GM21526 (cell line): Measurements from ENCODE around the gene PICK1.
"Not testable (repeated sequence)": the region's sequence is repeated elsewhere in the genome, so short reads cannot be mapped to it uniquely, and the experiment has no call there.

Source experiments
- ATAC-seq: cut with Tn5 transposase; IDR thresholded peaks from one replicate; pipeline ENCODE4 v1.9.1; 2021; ENCODE audit warnings: moderate library complexity; ENCODE audit not compliant: unreplicated experiment, low FRiP score

The PICK1 gene

GRCh38 chr22:38073150-38074130, 16.2 kb downstream of the PICK1 start:
- ATAC-seq = no peak

DNA sequence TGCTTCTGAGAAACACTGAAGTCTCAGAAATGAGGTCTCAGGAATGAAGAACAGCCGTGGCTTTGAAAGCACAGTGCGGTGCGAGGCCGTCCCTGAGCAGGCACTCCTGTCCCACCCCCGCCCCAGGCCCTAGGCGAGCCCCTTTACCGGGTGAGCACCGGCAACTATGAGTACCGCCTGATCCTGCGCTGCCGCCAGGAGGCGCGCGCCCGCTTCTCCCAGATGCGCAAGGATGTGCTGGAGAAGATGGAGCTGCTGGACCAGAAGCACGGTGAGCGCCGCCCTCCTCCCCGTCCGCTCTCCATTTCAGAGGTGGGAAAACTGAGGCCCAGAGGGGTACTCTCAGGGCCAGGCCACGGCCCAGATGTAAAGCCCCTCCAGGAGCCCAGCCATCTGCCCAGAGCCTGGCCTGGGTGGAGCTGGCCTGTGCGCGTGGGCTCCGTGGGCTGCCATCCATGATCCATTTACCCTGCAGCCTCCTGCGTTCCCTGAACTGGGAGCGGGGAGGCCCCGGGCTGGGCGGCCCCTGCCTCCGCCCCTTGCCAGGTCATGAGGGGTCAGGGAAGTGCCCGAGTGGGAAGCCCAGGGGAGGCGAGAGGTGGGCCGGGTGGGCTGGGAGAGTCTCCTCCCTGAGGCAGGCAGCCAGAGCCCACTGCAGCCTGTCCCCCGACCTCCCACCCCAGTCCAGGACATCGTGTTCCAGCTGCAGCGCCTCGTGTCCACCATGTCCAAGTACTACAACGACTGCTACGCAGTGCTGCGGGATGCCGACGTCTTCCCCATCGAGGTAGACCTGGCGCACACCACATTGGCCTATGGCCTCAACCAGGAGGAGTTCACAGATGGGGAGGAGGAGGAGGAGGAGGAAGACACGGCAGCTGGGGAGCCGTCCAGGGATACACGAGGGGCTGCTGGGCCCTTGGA, 17.2 kb downstream of the PICK1 start:
- no peak for ATAC-seq

DNA sequence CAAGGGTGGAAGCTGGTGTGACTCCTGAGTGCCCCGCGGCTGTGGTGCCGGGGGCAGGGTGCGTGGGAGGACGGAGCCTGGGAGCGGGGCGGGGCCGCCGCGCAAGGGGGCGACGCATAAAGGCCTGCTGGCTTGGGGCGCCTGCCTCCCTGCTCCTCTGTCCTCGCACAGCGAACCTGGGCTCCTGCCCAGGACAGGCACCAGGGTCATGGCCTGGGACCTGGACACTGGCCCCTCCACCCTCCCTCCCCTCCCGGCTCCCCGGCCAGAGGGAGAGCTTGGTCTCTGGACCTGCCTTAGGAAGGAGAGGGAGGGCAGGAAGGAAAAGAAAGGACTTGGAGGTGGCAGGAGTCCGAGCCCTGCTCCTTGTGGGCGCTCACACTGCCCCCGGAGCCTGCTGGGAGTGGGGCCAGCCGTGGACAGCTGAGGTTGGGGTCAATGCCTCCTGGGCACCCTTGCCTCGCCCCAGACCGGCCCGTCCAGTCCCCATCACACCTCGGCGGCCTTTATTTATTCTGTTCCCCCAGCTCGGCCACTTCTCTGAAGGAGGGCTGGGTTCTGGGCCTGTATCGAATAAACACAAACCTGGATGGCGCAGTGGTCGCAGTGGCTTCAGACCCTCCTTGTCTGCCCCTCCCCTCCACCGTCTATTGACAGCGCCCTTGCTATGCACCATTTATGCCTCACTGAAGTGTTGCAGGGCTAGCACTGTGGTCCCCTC, 18.1 kb downstream of the PICK1 start:
- no peak for ATAC-seq

DNA sequence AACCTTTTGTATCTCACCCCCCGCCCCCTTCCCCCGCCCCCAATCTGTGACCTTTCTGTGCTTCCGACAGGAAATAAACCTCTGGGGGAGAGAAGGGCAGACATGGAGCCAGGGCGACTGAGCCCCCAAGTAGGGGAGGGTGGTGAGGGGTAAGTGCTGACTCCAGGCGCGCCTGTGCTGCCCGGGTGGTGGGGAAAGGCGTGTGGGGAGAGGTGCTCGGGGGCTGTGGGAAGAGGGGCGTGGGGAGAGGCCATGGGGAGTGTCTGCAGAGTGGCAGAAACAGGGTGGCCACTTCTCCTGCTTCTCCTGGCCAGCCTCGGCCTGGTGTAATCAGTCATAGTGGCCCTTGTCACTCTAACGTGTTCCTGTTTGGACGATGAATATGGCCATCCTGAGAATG, 18.8 kb downstream of the PICK1 start:
- ATAC-seq = no peak

GRCh38 chr22:38077096-38077495, 19.9 kb downstream of the PICK1 start:
- no peak for ATAC-seq

GRCh38 chr22:38077595-38077994, 20.4 kb downstream of the PICK1 start:
- ATAC-seq = no peak

GRCh38 chr22:38078046-38078840, 21.0 kb downstream of the PICK1 start:
- no peak for ATAC-seq

- not testable (repeated sequence) for ATAC-seq
Observed at GRCh38 chr22:38079208-38079607, 22.0 kb downstream of the PICK1 start.

GRCh38 chr22:38079804-38080203, 22.6 kb downstream of the PICK1 start:
- ATAC-seq = no peak

DNA sequence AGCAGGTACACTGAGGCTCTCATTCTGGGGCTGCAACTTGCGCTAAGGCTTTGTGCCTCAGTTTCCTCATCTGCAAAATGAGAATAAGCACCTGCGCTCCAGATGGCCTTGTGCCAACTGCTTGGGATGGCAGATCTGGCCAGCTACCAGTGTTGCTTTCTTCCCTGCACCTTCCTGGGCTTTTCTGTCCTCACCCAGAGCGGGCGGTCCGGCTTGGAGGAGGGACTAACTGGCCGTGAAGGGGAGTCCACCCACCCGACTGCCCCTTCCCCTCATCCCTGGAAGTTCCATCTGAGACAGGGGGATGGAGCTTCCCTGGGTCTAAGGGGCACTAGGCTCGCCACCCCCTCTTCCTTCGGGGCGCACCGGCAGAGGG, 23.3 kb downstream of the PICK1 start:
- no peak for ATAC-seq

- no peak for ATAC-seq
Observed at GRCh38 chr22:38080850-38081635, 23.8 kb downstream of the PICK1 start.

- no peak for ATAC-seq
Observed at GRCh38 chr22:38081636-38081940, 24.4 kb downstream of the PICK1 start.

GRCh38 chr22:38081941-38082828, 25.0 kb downstream of the PICK1 start:
- ATAC-seq = no peak

- no peak for ATAC-seq
Observed at GRCh38 chr22:38082986-38083710, 25.9 kb downstream of the PICK1 start.

DNA sequence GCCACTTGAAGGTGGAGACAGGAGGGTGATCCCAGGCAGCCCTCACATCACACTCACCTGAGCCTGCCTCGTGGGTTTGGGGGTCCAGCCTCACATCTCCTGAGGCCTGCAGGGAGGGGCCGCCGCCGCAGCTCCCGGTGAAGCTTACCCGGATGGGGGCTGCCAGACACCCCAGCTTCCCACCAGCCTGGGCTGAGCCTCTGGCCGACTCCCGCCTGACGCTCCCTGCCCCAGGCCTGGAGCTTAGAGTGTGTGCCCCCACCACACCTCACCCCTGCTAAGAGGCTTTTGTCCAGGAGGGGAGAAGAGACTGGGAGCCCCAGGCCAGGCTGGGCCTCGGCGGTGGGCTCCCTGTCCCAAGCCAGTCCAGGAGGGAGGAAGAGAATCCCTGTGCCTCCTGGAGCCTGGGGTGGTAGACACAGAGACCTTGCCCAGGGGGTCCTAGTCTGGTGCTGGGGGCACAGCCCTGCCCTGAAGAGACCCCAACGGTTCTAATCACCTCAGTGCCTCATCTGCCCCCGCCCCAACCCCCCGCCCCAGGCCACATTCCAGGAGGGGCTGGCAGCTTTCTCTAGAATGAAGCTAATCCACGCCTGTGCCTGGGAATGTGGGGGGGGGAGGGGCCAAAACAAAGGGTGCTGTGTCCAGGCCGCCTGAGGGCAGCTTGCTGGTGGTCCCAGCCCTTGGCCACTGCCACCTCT, 26.9 kb downstream of the PICK1 start, which contains the start of gene SLC16A8:
SLC16A8 (minus strand) TSS at position 254 of the 701 bp plus-strand sequence. CDS start 1,311 bp downstream, outside the sequence.
- ATAC-seq = no peak

DNA sequence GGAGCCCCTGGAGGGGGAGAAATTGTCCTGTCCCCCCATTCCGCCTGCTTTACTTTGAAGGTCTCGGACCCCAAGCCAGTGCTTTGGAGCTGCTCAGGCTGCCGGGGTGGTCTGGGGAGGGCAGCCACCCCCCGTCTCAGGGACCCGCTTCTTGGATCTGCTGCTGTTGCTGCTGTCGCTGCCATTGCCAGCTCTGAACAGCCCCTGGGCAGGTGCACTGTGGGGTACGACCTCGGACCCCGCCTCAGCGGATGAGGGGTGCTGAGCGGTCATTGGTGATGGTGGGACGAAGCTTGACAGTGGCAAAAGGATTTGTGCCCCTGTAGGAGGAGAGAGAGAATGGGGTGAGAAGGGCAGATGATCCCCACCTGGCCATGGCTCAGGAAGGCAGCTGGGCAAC, 27.9 kb downstream of the PICK1 start:
- no peak for ATAC-seq

DNA sequence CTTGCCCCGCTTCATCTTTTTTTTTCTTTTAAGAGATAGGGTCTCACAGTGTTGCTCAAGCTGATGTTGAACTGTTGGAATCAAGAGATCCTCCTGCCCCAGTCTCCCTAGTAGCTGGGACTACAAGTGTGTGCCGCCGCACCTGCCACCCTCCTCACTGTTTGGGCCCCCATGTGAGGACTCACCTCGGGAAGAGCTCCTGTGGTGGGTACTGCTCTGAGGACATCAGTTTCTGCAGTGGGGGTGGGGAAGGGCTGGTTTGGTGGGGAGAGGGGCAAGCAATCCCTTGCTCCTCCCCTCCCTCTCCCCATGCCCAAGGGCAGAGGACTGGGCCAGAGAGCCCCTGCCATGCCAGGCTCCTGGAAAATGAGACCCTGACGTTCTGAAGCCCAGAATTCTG, 28.3 kb downstream of the PICK1 start:
- no peak for ATAC-seq
